SHP77 (cell line): ENCODE data around the gene FNDC11.

Source experiments
- DNase-seq, 2 experiments: peaks; one replicate each; lab custom pipeline; 2025; lab: John Stamatoyannopoulos, UW

Gene FNDC11

DNA sequence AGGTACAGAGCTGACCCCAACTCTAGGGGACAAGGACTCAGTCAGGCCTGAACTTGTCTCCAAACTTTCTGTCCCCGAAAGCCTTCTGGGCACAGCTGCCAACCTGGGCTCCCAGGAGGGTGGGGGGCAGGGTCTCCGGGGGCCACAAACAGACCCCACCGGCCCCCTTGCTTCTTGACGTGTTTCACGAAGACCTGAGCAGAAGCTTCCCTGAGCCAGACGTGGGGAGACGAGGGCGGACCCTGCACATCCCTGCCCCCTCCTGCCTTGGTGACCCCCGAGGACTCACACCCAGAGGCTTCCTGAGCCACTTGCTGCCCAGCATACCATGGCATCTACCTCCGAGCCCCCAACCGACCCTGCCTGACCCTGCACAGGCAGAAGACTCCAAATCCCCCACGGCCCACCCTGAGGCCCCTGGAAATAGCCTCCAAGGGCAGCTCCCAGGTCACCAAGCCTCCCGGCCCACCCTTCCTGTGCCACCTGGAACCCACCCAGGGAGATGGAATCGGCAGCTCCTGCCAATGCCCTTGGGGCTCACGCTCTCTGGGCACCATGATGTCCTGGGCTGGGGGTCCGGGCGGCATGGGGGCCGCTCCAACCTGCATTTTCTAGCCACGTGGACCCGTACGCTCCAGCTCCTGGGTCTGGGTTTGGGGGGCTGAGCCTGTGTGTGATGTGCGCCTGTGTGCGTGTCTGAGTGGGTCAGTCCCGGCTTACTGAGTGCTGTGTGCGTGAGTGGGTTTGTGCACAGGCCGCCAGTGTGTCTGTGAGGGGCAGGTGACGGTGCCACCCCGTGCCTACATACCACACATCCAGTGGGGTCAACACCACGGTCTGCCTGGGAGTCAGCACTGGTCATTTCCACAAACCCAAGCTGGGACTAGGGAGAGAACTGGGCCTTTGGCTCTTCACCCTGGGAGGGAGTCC lies 14.3 kb upstream of the FNDC11 start:
- no peak for DNase-seq

DNA sequence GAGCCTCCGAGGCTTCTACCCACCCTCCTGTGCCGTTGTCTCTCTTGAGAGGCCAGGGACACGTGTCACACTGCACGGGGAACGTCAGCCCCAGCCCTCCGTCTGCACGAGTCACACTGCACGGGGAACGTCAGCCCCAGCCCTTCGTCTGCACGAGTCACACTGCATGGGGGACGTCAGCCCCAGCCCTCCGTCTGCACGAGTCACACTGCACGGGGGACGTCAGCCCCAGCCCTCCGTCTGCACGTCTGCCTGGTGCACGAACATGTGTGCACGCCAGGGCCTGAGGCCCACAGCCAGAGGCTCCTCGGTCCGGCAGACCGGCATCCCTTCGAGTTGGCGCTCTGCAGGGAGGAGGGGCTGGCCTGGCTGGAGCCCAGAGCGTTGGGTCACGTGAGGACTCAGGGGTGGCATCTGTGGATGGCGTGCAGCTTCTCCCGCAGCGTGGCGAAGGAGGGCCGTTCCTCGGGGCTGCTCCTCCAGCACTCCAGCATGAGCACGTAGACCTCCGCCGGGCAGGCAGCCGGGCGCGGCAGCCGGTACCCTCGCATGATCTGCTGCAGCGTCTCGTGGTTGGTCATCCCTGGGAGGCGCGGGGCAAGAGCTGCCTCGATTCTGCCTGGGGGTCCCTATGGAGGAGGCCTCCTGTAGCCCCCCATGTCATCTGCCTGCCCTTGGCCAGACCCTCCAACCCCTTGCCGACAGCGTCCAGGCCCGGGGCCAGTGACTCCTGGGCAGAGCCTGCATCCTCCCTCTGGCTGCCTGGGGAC lies 13.4 kb upstream of the FNDC11 start:
- peak in 1 of 2 experiments; percentile 60 for DNase-seq

DNA sequence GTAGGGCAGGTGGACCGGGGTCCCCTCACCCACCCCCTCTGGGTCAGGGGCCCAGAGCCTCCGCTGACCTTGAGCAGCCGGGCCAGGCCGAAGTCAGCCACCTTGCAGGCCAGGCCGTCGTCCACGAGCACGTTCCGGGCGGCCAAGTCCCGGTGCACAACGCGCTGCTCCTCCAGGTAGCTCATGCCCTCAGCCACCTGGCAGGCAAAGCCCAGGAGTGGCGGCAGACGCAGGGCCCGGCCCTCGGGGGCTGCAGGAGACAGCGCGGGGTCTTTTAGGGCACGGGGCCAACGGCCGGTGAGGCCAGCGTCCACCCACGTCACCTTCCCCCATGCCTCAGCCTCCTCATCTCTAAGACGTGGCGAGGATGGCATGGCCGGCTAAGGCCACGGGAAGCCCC lies 12.6 kb upstream of the FNDC11 start:
- no peak for DNase-seq

DNA sequence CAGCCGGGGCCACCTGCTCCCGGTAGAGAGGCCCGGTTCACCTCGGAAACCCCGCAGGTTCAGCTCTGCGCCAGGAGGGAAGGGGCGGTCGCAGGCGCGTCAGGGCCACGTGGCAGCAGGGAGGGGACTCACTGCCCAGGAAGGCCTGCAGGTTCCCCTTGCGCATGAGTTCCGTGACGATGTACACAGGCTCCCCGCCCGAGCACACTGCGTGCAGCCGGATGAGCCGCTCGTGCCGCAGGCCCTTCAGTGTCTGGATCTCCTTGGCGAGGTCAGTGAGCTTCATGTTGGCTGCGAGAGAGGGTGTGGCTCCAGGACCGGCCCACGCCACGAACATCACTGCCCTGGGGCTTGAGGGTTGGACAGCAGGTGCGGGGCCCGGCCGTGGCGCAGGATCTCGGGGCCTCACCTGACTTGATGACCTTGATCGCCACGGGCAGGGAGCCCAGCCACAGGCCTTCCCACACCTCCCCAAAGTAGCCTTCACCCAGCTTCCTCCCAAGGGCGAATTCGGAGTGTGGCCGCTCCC lies 11.9 kb upstream of the FNDC11 start:
- DNase-seq: peak in 1 of 2 experiments; percentile 40

DNA sequence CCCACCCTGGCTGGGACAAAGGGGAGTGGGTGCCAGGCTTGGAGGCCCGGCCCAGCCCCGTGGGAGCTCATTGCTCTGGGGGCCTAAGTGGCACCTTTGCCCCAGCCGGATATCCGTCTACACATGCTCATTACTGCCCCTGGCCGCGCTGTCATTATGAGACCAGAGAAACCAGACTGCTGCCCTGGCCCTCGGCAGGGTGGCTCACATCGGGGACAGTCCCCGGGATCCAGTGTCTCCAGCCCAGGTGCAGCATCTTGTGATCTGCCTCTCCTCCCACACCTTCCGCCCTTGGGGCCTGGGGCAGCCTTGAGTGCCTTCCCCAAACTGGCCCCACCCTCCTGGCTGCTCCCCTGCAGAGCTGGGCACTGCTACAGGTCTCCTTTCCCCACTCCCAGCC lies 11.3 kb upstream of the FNDC11 start:
- DNase-seq: no peak

DNA sequence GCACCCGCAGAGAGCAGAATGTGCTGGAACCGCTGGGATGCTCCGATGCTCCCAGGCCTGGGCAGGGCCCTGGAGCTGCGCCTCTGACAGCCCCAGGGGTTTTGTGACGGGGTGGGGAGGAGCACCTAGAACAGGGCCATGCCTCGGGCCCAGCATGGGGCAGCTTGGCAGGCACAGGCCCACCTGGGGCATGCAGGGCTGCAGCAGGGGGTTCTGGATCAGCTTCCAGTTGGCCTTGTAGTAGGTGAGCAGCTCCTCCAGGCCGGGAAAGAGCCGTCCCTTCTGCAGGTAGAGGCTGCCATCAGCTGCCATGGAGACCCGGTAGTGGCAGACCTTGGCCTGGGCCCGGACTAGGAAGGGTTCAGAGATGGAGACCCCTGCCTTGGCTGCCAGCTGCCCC lies 10.8 kb upstream of the FNDC11 start:
- DNase-seq: no peak

DNA sequence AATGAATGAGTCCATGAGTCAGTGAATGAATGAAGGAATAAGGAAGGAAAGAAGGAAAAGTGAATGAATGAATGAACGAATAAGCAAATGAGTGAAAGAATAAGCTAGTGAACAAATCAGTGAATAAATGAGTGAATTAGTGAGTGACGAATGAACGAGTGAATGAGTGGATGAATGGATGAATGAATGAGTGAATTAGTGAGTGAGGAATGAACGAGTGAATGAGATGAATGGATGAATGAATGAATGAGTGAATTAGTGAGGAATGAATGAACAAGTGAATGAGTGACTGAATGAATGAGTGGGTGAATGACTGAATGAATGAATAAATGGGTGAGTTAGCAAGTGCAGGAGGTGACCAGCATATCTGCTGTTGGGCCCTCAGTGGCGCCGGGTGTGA lies 10.2 kb upstream of the FNDC11 start:
- no peak for DNase-seq

DNA sequence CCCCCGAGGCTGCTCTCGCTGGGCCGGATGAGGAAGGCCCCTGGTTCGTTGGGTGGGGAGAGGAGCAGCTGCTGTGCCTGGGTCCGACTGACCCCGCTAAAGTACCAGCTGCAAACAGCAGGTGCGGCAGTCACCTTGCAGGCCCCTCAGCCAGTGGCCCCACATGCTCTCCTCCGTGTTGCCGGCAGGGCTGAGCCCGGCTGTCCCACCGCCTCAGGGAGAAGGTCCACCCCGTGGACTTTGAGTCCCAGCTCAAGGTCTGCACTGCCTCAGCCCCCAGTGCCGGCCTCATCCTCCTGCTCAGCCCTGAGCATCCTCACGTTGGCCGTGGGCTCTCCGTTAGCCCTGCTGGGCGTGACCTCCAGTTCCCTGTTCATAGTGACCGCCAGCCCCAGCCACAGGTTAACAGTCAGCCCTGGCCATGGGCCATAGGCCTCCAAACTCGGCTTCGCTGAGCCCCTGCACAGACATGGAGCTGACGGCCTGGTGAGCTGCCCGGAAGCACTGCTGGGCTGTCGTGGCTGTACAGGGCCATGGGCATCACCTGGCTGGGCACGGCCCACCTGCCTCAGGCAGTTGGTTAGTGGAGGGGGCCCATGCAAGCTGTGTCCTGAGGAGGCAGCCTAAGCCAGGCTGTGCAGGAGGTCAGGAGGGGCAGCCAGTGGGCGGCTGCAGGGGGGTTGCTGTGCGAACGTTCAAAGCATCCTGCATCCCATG lies 9.6 kb upstream of the FNDC11 start:
- peak in 1 of 2 experiments; percentile 68 for DNase-seq

DNA sequence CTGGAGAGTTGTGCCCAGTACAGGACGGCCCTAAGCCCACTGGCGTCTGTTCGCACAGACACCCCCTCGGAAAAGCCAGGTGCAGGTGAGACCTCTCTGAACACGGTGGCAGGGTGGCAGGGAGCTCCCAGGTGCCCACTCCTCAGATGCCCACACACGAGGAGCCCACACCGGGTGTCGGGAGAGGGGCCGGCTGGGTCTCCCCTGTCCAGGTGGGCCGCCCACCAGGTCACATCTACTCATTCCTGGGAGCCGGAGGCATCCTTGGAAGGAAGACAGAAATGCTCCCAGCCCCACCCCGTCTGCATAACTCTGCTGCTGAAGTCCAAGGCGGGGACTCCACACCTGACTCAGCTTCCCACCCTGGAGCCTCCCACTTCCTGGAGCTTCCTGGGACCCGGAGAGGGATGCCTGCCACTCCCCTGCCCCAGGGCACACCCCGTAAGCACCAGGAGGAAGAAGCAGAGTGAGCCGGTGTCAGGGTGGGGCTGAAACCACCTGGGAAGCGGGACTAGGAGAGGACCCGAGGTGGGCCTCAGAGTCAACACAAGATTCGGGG lies 8.9 kb upstream of the FNDC11 start:
- DNase-seq: no peak

DNA sequence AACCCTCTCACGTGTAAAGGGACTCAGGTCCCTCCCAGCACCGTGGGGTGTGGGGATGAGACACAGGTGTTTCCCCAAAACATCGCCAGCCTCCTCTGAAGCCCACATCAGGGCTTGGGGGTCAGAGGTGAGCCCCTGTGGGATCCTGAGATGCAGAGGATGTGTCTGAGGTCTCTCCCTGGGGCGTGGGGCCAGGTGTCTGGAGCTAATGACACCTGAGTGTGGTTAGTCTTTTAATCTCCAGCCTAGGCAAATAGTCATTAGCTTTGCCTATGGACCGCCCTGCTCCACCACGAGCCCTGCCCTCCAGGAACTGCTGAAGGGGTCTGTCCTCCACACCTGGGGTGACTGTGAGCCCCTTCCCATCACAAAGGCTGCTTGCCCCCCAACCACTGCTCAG lies 8.1 kb upstream of the FNDC11 start:
- no peak for DNase-seq

DNA sequence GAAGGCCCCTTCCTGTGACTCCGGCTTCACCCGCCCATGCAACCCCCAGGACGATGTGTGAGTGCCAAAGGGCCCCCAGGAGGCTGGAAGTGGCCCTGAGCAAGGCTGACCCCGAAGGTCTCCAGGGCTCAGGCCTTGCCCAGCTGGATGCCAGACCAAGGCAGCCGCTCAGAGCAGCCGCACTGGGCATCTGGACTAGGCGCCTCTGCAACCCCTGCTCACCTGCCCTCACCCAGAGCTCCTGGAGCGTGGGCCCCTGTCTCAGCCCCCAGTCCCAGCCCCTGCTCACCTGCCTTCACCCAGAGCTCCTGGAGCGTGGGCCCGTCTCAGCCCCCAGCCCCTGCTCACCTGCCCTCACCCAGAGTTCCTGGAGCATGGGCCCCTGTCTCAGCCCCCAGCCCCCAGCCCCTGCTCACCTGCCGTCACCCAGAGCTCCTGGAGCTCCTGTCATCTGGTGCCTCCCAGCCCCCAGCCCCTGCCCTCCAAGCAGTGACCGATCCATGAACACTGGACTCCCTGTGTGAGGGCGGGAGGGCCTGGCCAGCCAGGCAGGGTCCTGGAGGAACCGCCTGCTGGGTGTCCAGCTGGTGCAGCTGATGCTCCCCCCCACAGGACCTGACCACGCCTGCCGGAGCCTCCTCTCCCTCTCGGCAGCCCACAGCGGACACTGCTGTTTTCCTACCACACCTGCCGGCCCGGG lies 7.6 kb upstream of the FNDC11 start:
- no peak for DNase-seq

DNA sequence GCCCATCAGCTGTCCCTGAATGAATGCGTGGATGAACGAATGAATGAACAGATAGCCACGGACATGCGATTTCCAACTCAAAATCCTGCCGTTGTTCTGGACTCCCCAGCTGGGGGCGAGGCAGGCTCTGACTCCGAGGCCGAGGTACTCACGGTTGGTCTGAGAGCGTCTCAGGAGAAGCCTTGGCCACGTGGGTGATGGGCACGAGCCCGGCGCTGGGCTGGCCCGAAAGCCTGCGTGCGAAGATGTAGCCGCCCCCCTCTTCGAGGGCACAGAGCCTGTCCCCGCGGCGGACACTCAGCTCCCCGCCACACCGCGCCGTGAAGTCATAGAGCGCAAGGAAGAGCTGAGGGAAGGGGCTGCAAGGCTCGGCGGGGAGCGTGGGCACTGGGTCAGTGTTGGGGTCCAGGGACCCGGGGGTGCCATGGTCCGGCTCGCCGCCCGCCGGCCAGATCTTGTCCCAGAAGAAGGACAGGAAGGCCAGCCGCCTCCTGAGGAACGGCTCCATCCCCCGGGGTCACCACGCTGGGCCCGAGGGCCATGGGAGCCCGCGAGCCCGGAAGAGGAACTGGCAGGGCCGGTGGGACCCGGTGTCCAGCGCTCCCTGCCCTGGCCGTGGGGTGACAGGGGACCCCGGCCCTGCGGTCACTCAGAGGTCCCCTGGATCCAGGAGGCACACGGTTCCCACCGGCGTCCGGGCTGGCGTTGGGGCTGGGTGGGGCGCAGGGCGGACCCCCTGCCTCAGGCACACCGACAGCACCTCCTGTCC lies 6.8 kb upstream of the FNDC11 start:
- no peak for DNase-seq

DNA sequence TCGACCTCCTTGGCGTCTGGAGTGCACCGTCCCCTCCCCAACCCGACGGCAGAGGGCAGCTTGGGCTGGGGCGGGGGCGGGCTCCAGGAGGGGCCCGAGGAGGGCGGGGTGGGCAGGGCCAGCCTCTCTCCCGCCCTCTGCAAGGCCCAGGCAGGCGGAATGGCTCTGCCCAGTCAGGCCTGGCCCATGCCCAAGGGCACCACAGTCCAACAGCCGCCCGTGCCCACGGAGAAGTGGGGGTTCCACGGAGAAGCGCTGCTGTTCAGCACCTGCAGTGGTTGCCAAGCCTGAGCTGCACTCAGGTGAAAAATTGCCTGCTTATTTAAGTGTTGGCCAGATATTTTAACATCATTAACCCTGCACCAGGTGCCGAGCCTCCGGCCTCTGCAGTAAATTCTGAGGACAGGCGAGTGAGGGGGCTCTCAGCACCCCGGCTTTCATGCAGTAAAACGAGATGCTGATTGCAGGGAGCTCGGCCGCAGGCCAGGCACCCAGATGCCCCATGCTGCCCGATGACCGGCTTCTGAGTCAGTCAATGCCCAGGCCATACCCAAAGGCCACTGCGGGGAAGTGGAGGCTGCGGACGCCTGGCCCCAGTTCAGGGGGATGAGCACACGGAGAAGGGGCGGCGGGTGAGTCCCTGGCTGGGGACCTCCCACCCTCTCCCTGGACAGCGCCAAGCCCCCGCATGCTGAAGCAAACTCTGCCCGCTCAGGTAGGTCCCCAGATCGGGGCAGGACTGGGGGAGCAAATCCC lies 6.1 kb upstream of the FNDC11 start, which contains the start of gene SRMS:
SRMS (minus strand) TSS at position 25 of the 756 bp plus-strand sequence. CDS start 286 bp downstream, outside the sequence.
- DNase-seq: no peak

DNA sequence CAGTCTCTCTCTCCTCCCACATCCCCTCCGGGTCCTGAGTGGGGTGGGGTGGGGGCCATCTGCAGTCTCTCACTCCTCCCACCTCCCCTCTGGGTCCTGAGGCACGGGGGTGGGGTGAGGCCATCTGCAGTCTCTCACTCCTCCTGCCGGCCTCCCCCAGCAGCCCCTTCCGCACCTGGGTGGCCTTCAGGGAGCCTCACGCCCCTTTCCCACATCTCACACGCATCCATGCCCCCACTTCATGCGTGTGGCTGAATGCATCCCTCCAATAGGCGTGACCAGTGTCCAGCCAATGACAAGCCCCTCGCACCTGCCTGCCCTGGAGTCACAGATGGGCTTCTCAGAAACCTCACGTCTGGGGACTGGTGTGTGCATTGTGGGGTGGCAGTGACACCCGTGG lies 5.4 kb upstream of the FNDC11 start:
- DNase-seq: no peak

DNA sequence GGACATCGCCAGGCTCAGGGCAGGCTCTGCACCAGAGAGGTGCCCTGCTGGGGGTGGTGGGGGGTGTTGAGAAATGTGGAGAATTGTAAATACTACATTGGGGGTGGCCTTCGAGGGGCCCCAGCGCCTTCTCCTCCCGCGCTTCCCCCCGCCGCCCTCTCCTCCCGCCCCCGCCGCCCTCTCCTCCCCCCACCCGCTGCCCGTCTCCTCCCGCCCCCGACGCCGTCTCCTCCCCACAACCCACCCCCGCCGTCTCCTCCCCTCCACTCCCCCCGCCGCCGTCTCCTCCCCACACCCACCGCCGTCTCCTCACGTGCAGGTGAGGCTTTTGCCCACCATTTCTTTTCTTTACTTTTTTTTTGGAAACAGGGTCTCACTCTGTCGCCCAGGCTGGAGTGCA lies 4.9 kb upstream of the FNDC11 start:
- no peak for DNase-seq

DNA sequence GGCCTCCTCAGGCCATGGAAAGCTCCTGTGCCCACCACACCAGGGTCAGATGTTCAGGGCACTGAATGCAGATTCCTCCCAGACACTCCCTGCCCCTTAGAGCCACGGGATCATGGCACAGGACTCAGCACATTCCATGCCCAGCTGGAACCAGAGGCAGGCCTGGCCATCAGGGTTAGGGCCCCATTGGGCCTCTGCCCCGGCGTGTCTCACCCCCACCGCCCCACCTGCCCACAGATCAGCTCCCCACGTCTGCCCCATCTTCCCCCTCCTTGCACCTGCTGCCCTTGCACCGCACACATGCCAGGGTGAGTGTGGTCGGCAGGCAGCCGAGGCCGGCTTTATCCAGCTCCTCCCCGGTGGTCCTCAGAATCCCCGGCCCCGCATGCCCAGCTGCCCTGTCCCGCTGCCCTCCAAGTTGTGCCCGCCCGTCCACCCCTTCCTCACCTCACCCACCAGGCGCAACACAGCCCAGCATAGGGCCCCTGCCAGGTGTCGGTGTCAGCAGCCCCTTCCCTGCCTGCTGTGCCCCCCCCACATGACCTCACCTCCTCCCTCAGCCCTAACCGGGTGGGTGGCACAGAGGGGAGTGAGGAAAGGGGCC lies 4.2 kb upstream of the FNDC11 start:
- DNase-seq: no peak

DNA sequence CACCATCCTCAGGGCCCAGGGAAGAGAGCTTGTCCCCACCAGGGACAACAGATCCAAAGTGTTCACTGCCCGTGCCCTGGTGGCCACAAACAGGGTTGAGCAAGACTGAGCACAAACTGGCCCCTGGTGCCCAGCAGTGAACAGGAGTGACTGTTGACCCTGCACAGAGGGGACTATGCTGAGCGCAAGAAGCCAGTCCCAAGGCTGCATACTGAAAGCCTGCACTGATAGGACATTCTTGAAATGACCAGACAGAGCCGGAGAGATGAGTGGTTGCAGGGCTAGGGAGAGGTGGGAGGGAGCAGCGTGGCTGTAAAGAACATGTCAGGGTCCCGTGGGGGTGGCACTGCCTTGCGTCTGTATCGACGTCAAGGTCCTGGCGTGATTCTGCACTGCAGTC lies 2.9 kb upstream of the FNDC11 start:
- no peak for DNase-seq

DNA sequence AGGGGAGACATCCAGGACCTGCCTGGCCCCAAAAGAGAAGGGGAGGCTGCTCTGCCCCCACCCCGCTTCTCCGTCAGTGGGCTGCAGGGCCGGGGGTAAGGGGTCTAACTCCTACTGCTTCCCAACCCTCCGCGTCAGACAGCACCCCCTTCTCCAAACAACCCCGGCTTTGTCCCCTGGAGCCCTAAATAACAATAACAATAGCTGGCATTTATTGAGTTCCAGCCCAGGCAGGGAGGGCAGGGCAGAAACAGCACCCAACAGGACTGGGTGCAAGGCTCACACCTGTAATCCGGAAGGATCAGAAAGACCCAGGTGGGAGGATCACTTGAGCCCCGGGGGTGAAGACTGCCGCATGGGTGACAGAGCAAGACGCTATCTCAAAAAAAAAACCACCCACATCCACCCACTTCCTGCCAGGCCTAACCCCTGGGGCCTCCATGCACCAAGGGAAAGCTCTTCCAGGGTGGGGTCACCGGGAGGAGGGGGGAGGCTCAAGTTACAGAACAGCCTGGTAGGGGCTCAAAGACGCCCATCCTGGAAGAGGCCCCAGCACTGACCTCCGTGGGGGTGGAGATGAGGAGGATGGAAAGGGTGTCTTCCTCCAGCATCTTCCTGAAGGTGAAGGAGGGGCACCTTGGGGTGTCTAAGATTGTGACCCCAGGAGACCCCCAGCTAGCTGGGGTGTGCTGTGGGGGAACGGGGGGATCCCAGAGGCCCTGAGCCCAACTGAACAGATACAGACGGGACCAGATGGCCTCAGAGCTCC lies 1.3 kb upstream of the FNDC11 start:
- DNase-seq: no peak
